ENCODE data around the gene BCDIN3D. TPM values are rescaled to one million over a fixed set of nuclear protein-coding genes. Genes with fewer than 3 reads are reported as not detected.

BCDIN3D gene
- 3.3 and 3.5 TPM in 2 replicates for total RNA-seq (2021)
- long read RNA-seq, transcript BCDIN3D-201 (2 exons, 3,253 nt), result major isoform, 19 of 22 reads
- long read RNA-seq, partial matches to known transcripts, result 0 of 22 reads
- long read RNA-seq, other reads (novel, unspliced or antisense), result 3 of 22 reads

GRCh38 chr12:49842519-49843352, at the start of gene BCDIN3D:
Gene BCDIN3D, minus strand, starts transcription at chr12:49843106. Its CDS starts 19 bp downstream, at chr12:49843087.
- no peak within 1 kb of the TSS for H3T11ph ChIP-seq (ENCODE audit: low read length)
- H3K4ac ChIP-seq (ENCODE audit: low read depth, low read length), result no peak within 1 kb of the TSS
- no peaks in the 10 kb centered on the region for H4K20me1 ChIP-seq (ENCODE audit: control insufficient read depth, insufficient read depth, insufficient read length)
- TF ChIP-seq, protein P1, sequence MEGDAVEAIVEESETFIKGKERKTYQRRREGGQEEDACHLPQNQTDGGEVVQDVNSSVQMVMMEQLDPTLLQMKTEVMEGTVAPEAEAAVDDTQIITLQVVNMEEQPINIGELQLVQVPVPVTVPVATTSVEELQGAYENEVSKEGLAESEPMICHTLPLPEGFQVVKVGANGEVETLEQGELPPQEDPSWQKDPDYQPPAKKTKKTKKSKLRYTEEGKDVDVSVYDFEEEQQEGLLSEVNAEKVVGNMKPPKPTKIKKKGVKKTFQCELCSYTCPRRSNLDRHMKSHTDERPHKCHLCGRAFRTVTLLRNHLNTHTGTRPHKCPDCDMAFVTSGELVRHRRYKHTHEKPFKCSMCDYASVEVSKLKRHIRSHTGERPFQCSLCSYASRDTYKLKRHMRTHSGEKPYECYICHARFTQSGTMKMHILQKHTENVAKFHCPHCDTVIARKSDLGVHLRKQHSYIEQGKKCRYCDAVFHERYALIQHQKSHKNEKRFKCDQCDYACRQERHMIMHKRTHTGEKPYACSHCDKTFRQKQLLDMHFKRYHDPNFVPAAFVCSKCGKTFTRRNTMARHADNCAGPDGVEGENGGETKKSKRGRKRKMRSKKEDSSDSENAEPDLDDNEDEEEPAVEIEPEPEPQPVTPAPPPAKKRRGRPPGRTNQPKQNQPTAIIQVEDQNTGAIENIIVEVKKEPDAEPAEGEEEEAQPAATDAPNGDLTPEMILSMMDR (conservative IDR thresholded peaks at IDR 0.05), result no peak
- peak within 1 kb of the TSS; percentile 25 for H2AFZ ChIP-seq (ENCODE audit: low read length)
- no peaks in the 10 kb centered on the region for H3K79me2 ChIP-seq (ENCODE audit: insufficient read depth, low read length)
- H2BK20ac ChIP-seq (ENCODE audit: low read depth, low read length, poor library complexity, severe bottlenecking), result no peak within 1 kb of the TSS
- H4K5ac ChIP-seq (ENCODE audit: insufficient read length, low read depth, low read length), result no peak within 1 kb of the TSS
- H3K14ac ChIP-seq (ENCODE audit: insufficient read depth, low read length), result peak within 1 kb of the TSS; percentile 44; the same call in 1 of the 2 replicates
- H3K4me3 Mint-ChIP-seq, result peak within 1 kb of the TSS; percentile 83 to 95
- no peak within 1 kb of the TSS for H2AK5ac ChIP-seq (ENCODE audit: insufficient read length, low read length)
- H3K4me2 ChIP-seq (ENCODE audit: insufficient read depth, insufficient read length, low read length), result peak within 1 kb of the TSS; percentile 90
- no peak within 1 kb of the TSS for H3K27ac ChIP-seq (ENCODE audit: insufficient read length, low read depth, low read length)
- H3K27me3 ChIP-seq (ENCODE audit: insufficient read depth, low read length), result no peaks in the 10 kb centered on the region
- H3K36me3 Mint-ChIP-seq (ENCODE audit: insufficient read depth in 1 of 3, low read depth in 3 of 3), result no peaks in the 10 kb centered on the region
- H2BK12ac ChIP-seq (ENCODE audit: insufficient read length, low read depth, low read length), result no peak within 1 kb of the TSS
- H3K79me1 ChIP-seq (ENCODE audit: insufficient read depth, low read depth, low read length, poor library complexity, severe bottlenecking), result no peaks in the 10 kb centered on the region
- no peak within 1 kb of the TSS for H3K56ac ChIP-seq (ENCODE audit: insufficient read length, low read depth, low read length)
- H4K91ac ChIP-seq (ENCODE audit: insufficient read length, low read depth, low read length), result no peak within 1 kb of the TSS
- H2BK15ac ChIP-seq (ENCODE audit: low read depth, low read length), result no peak within 1 kb of the TSS
- no peak within 1 kb of the TSS for H3K18ac ChIP-seq (ENCODE audit: insufficient read length, low read depth, low read length)
- WGBS (ENCODE audit: extremely low coverage, insufficient read length, low lambda C conversion rate), result no CpG with 5 or more reads among the region's 55 CpGs
- no peaks in the 10 kb centered on the region for H3K4me1 ChIP-seq (ENCODE audit: insufficient read depth, low read length)
- peaks cover 14 to 15% of the 10 kb centered on the region in 2 experiments for H3K4me1 Mint-ChIP-seq
- no peak within 1 kb of the TSS for H4K8ac ChIP-seq (replicated peaks; ENCODE audit: insufficient read length, low read depth, low read length)
- peak within 1 kb of the TSS; percentile 67 for H3K9ac ChIP-seq (ENCODE audit: extremely low read depth, insufficient read length, low read length)
- no peak within 1 kb of the TSS for H2BK5ac ChIP-seq (ENCODE audit: insufficient read length, low read length)
- no peaks in the 10 kb centered on the region for H3K9me3 Mint-ChIP-seq
- peaks cover 9% of the 10 kb centered on the region for H3K27me3 Mint-ChIP-seq (ENCODE audit: low read depth)
- no peak within 1 kb of the TSS for H2BK120ac ChIP-seq (ENCODE audit: low read depth, low read length, poor library complexity, severe bottlenecking)
- H3K23ac ChIP-seq (ENCODE audit: insufficient read length, low read depth, low read length), result no peak within 1 kb of the TSS
- peaks cover 10% of the 10 kb centered on the region for H3K23me2 ChIP-seq (ENCODE audit: insufficient read length, low read depth, low read length, poor library complexity, severe bottlenecking)
- peak within 1 kb of the TSS; percentile 65 to 88 (median 72); a peak in 6 of 7 replicates for H3K27ac Mint-ChIP-seq
- peak; percentile 93 for DNase-seq
- no peaks in the 10 kb centered on the region for H3K9me3 ChIP-seq (ENCODE audit: control insufficient read depth, low read depth, low read length)
